GM23248 (cell line): ENCODE data around the gene GKN2.

Experiments
- EZH2 ChIP-seq: fragments of 200-600 bp; sonication (generic); IDR thresholded peaks from 2 replicates; pipeline ENCODE4 v1.6.1; 2018; ENCODE audit warnings: antibody characterized with exemption, mild to moderate bottlenecking; ENCODE audit not compliant: insufficient read depth, poor library complexity, severe bottlenecking
- EZH2phosphoT487 ChIP-seq: fragments of 200-600 bp; sonication (generic); IDR thresholded peaks from 2 replicates; pipeline ENCODE4 v1.6.1; 2018; ENCODE audit warnings: antibody characterized with exemption, moderate library complexity, mild to moderate bottlenecking, low read depth; ENCODE audit not compliant: insufficient read depth

DNA sequence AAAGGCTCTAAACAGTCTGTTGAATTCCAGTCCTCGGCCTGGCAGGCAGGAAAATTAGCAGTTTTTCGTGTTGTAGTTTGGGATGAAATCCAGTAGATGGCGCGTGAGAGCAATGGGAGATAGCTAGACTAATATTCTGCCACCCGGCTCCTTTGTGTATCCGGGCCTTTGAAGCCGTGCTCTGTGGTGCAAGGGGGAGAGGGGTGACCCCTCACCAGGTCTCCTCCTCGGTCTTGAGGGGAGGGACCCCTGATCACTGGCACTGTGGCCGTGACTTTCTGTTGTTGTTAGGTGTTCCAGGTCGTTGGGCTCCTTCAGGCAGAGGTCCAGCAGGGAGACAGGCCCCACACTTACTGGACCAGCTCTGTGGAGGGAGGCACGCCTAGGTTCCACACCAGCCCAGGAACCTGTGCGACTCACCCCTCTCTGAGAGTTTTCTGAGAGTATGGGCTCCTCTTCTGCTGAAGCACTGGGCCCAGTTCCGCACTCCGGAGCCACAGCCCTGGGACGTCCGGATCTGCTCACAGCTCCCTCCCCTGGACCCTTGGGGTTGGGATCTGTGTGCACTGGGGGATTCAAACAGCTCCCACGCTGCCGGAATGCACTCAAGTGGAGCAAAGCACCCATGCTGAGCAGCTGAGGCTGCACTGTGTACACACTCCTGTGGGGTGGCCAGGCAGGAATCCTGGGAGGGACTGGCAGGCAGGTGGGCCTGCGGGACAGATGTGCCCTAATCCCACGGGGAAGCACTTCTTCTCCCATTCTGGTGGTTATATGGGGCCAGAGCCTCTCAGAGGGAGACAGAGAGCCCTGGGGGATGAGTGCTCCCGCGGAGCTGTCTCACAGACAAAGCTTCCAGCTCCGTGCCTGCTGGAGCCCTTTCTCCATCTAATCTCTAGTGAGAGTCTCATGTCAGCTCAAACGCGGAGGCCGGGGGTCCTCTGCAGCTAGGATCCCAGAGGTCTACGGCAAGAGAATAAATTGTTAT is 8.8 kb downstream of the GKN2 start:
- TF ChIP-seq EZH2 = no peak
- no peak for TF ChIP-seq EZH2phosphoT487
